ENCODE data around the gene ALOX5AP. TPM values are rescaled to one million over a fixed set of nuclear protein-coding genes. Genes with fewer than 3 reads are reported as not detected.
"Not testable (repeated sequence)": the region's sequence is repeated elsewhere in the genome, so short reads cannot be mapped to it uniquely, and the experiment has no call there.

ALOX5AP gene
- total RNA-seq, 2 experiments from 2014 or later = 230 to 238 TPM

DNA sequence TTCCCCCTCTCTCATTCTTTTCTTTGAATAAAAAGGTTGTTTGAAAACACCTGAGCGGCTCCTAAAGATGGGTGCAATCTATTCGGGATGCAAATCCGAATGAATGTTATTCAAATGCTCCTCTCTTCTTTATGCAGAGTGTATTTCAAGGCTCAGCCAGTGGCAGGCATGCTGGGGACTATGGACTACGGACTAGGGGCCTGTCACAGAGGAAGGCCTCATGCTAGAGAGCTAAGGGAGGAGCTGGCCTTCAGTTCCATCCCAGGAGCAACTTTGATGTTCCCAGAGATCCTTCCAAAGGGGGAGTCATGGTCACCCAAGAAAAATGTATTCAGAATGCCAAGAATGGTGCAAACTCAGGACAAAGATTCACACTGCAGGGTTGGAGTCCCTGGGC lies 9.3 kb downstream of the ALOX5AP start:
- Mint-ChIP-seq H3K4me3 (no peak overlapping the region), H3K27me3 (no peaks in the 10 kb centered on the region), H3K4me1 (peaks cover 63% of the 10 kb centered on the region), H3K9me3 (peaks cover 3% of the 10 kb centered on the region), H3K27ac (peak overlapping the region; percentile 92), H3K36me3 (ENCODE audit: low read depth) (peaks cover 78% of the 10 kb centered on the region)
- DNase-seq = no peak
- CTCF ChIA-PET = no interaction called here
- POLR2A ChIA-PET = interaction anchor here (0.7 to 2.6 kb wide), 11 partner anchors 9 to 368 kb away, joined by 3 to 25 read pairs (median 4); partner anchors contain the start of genes ALOX5AP, HMGB1 and USPL1

DNA sequence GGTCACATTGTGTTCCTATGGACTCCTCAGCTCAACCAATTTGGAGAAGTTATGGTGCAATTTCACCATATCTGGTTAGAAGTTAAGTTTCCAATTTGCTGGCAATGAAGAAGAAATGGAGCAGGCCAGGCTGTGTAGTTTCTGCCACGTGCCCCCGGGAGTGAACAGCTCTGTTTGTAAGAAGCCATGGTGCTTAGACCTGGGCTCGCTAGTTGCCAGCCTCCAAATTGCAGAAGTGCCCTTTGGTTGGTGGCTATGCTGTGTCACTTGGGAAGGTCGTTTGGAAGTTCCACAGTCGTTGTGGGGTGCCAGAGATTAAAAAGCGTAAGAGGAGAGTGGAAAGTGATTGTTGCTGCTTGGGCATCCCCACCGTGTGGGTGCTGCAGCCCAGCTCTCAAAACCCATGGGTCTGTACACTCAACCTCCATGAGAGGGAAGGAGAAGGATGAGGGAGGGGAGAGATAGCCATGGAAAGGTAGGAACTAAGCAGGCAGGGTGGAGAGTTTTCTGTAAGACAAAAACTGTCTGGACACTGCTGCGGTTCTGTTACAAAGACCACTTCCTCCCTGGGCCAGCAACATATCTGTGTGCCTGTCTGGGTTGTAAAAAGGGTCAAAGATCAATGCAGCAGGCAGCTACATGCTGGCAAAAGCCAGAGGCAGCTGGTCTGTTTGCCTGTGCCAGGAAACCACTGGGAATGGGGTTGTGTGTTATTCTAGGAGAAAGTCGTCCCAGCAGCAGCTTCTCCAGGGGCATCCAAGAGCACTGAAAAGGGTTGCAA lies 10.8 kb downstream of the ALOX5AP start:
- Mint-ChIP-seq H3K27me3 (no peaks in the 10 kb centered on the region), H3K4me1 (peaks cover 67% of the 10 kb centered on the region), H3K4me3 (no peak overlapping the region), H3K27ac (no peak overlapping the region), H3K9me3 (peaks cover 9% of the 10 kb centered on the region), H3K36me3 (ENCODE audit: low read depth) (peaks cover 85% of the 10 kb centered on the region)
- ChIA-PET POLR2A (interaction anchor here (1.1 to 1.6 kb wide), 4 partner anchors 9 to 28 kb away, joined by 3 to 6 read pairs (median 4); no protein-coding TSS in a partner anchor), CTCF (interaction anchor here (1.5 to 1.6 kb wide), 2 partner anchors 9 to 51 kb away, joined by 4 to 5 read pairs; no protein-coding TSS in a partner anchor)
- no peak for DNase-seq

DNA sequence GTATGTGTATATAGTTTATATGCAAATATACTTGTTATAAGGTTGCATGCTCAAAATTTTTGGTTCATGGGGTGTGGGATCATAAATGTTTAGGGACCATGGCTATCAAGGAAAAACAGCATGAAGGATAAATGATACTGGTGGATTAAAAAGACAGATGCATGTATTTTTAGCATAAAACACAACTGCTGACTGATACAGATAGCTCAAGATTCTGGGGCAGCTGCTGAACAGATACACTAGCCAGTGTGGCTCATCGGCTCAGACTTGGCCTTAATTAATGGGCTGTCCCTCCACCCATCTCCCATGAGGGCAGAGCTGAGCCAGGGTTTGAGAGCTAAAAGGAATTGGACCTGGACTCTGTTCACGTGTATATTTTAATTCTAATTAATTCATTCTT lies 11.4 kb downstream of the ALOX5AP start:
- Mint-ChIP-seq H3K9me3 (peaks cover 11% of the 10 kb centered on the region), H3K4me1 (peaks cover 72% of the 10 kb centered on the region), H3K36me3 (ENCODE audit: low read depth) (peaks cover 91% of the 10 kb centered on the region), H3K4me3 (no peak overlapping the region), H3K27ac (no peak overlapping the region), H3K27me3 (no peaks in the 10 kb centered on the region)
- ChIA-PET CTCF (interaction anchor here (1.5 to 1.6 kb wide), 2 partner anchors 10 to 50 kb away, joined by 4 to 5 read pairs; no protein-coding TSS in a partner anchor), POLR2A (interaction anchor here (1.5 to 1.6 kb wide), 2 partner anchors 10 to 27 kb away, joined by 5 to 6 read pairs; no protein-coding TSS in a partner anchor)
- no peak for DNase-seq

DNA sequence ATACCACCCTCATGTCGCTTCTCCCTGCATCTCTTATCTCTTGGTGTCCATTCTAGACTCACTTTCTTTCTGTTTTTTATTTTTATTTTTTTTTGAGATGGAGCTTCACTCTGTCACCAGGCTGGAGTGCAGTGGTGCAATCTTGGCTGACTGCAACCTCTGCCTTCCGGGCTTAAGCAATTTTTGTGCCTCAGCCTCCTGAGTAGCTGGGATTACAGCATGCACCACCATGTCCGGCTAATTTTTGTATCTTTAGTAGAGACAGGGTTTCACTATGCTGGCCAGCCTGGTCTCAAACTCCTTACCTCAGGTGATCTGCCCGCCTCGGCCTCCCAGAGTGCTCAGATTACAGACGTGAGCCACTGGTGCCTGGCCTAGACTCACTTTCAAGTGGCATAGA lies 12.5 kb downstream of the ALOX5AP start:
- H3K27me3 Mint-ChIP-seq, CTCF ChIA-PET, H3K27ac Mint-ChIP-seq, DNase-seq, H3K4me3 Mint-ChIP-seq, POLR2A ChIA-PET: not testable (repeated sequence)
- Mint-ChIP-seq H3K9me3 (peaks cover 11% of the 10 kb centered on the region), H3K36me3 (ENCODE audit: low read depth) (peaks cover 95% of the 10 kb centered on the region), H3K4me1 (peaks cover 72% of the 10 kb centered on the region)

DNA sequence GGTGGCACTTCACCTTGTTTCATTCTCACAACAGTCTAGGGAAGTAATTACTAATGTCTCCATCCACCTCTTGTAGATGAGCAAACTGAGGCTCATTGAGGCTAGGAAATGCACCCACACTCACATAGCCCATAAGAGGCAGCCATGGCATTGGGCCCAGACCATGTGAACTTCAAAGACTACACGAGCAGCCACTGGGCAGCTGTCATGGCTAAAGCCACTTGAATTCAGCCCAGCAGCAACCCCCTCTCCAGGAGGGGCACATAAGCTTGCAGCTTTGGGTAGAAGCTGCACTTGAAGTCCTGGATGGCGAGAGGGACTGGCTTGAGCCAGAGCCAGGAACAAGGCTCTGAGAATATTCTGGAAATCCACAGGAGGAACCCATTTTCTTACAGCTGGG lies 13.4 kb downstream of the ALOX5AP start:
- ChIA-PET CTCF (interaction anchor here (0.8 kb wide), 1 partner anchor 62 kb away, joined by 3 read pairs; no protein-coding TSS in a partner anchor), POLR2A (interaction anchor here (1.1 kb wide), 1 partner anchor 8 kb away, joined by 4 read pairs; no protein-coding TSS in a partner anchor)
- no peak overlapping the region for H3K27ac Mint-ChIP-seq
- H3K36me3 Mint-ChIP-seq (ENCODE audit: low read depth) = peaks cover 95% of the 10 kb centered on the region
- H3K4me1 Mint-ChIP-seq = peaks cover 63% of the 10 kb centered on the region
- no peak for DNase-seq
- H3K9me3 Mint-ChIP-seq = peaks cover 11% of the 10 kb centered on the region
- no peak overlapping the region for H3K4me3 Mint-ChIP-seq
- no peaks in the 10 kb centered on the region for H3K27me3 Mint-ChIP-seq

DNA sequence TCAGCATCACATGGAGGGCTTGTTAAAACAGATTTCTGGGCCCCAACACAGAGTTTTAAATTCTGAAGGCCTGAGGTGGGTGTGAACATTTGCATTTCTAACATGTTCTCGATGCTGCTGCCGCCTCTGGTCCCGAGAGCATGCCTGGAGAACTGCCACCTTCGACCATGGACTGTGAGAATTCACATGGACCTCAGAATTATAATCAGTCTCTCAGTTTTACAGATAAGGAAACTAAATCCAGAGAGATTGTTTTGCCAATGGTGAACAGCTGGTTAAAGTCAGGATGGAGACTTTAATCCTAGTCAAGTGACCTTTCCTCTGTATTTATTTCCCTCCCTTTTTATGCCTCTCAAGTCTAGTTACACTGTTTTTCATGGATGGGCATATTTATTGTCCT lies 14.7 kb downstream of the ALOX5AP start:
- H3K9me3 Mint-ChIP-seq = peaks cover 11% of the 10 kb centered on the region
- no peak for DNase-seq
- peaks cover 88% of the 10 kb centered on the region for H3K36me3 Mint-ChIP-seq (ENCODE audit: low read depth)
- no peak overlapping the region for H3K27ac Mint-ChIP-seq
- POLR2A ChIA-PET = interaction anchor here (1.0 kb wide), 1 partner anchor 12 kb away, joined by 3 read pairs; no protein-coding TSS in a partner anchor
- peaks cover 50% of the 10 kb centered on the region for H3K4me1 Mint-ChIP-seq
- CTCF ChIA-PET = no interaction called here
- H3K27me3 Mint-ChIP-seq = no peaks in the 10 kb centered on the region
- H3K4me3 Mint-ChIP-seq = no peak overlapping the region

DNA sequence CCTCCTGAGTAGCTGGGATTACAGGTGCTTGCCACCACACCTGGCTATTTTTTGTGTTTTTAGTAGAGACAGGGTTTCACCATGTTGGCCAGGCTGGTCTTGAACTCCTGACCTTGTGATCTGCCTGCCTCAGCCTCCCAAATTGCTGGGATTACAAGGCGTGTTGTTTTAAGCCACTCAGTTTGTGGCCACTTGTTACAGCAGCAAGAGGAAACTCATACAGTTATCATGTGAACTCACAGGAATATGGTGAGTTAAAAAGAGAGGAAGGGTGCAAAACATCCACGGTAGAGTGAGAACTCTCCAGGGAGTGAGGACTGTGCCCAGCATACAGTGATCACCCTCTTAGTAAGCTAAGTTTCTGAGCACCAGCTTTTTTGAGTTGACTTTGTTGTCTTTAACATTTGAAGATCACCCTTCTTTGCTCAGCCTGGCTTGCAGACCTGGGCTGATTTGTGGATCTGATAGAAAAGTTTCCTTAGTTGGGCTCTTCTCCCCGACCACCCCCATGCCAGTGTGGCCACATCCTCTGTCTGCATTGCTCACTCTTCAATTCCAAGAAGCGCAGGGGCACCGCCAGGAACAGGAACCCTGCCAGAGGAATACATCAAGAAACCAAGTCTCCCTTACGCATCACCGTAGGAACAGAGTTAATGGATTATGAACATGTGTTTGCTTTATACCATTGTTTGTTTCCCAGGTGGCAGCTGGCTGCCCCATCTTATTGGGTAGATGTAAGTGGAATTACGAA lies 16.0 kb downstream of the ALOX5AP start:
- no peak for DNase-seq
- no peaks in the 10 kb centered on the region for H3K27me3 Mint-ChIP-seq
- H3K27ac Mint-ChIP-seq = no peak overlapping the region
- peaks cover 82% of the 10 kb centered on the region for H3K36me3 Mint-ChIP-seq (ENCODE audit: low read depth)
- H3K9me3 Mint-ChIP-seq = peaks cover 11% of the 10 kb centered on the region
- POLR2A ChIA-PET = interaction anchor here (1.0 to 3.0 kb wide), 2 partner anchors 12 to 13 kb away, joined by 3 to 18 read pairs; no protein-coding TSS in a partner anchor
- H3K4me3 Mint-ChIP-seq = no peak overlapping the region
- H3K4me1 Mint-ChIP-seq = peaks cover 36% of the 10 kb centered on the region
- CTCF ChIA-PET = no interaction called here

DNA sequence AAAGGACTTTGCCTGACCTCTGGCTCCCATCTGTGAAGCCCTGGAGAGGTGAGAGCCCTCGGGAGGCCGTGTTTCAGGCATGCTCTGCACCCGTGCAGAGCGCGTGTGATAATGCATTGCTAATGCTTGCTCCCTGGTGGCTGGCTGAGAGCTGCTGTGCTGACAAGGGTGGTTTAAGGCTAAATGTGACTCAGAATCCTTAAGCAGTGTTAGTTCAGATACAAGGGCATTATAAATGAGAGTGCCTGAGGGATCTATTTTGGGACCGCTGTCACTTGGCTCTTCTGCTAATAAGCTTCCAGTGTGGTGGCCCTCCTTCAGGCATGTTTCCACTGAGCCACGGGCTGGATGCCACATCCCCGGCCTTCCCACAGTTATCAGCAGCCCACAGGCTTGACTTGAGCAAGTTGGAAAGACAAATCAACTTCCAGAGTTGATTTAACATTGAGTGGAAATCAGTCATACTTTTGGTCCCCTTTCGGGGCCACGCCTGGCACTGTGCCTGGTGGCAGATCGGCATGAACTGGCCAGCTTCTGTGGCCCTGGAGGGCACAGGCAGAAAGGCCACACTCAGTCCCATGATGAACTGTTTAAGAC lies 17.0 kb downstream of the ALOX5AP start:
- Mint-ChIP-seq H3K27ac (no peak overlapping the region), H3K4me1 (peaks cover 32% of the 10 kb centered on the region), H3K4me3 (no peak overlapping the region), H3K36me3 (ENCODE audit: low read depth) (peaks cover 78% of the 10 kb centered on the region), H3K9me3 (peaks cover 11% of the 10 kb centered on the region), H3K27me3 (no peaks in the 10 kb centered on the region)
- DNase-seq = no peak
- ChIA-PET CTCF (interaction anchor here (1.2 to 1.6 kb wide), 2 partner anchors 11 to 14 kb away, joined by 3 to 5 read pairs; no protein-coding TSS in a partner anchor), POLR2A (interaction anchor here (0.9 to 3.0 kb wide), 4 partner anchors 13 to 134 kb away, joined by 3 to 18 read pairs (median 4); no protein-coding TSS in a partner anchor)

DNA sequence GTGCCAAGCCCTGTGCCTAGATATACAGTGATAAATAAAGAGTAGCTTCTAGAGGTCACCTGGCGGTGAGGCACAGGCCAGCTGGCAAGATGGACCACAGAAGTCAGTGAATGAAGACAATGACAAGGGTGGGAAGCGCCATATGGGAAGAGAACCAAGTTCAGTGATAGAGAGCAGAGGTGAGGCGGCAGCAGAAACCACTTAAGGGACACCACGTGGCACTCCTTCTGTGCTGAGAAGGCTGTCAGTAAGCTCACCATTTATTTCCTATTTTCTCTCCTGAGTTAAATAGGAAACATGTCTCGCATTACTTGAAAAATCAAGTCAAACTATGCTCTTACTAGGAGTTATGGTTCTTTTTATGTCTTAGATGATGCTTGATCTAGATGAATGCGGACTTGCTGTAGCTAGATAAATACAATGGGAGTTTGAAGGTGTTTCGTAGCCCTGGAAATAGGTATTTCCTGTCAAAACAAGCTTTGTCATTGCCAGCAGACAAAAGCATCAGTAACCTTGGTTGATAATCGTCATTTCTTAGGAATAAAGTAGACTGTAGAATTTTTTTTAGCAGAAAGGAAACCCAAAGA lies 17.8 kb downstream of the ALOX5AP start:
- H3K36me3 Mint-ChIP-seq (ENCODE audit: low read depth) = peaks cover 78% of the 10 kb centered on the region

DNA sequence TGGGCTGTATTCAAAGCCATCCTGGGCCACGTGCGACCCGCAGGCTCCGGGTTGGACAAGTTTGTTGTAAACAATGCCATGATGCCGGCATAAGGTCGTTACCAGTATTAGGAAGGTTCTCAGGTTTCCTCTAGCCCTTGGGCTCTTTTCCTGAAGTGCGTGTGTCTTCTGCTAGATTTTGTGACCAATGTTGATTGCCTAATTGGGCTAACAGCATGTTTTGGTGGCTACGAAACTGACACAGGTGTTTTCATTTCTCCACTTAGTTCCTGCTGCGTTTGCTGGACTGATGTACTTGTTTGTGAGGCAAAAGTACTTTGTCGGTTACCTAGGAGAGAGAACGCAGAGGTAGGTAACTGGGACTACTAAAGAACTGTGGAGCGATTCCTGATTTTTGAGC lies 20.3 kb downstream of the ALOX5AP start:
- peaks cover 77% of the 10 kb centered on the region for H3K36me3 Mint-ChIP-seq (ENCODE audit: low read depth)
- H3K9me3 Mint-ChIP-seq = peaks cover 2% of the 10 kb centered on the region
- no peaks in the 10 kb centered on the region for H3K27me3 Mint-ChIP-seq
- DNase-seq = no peak
- H3K4me1 Mint-ChIP-seq = peaks cover 18% of the 10 kb centered on the region
- H3K4me3 Mint-ChIP-seq = no peak overlapping the region
- no peak overlapping the region for H3K27ac Mint-ChIP-seq
- POLR2A ChIA-PET = interaction anchor here (0.6 to 1.6 kb wide), 2 partner anchors 11 to 438 kb away, joined by 3 to 4 read pairs; no protein-coding TSS in a partner anchor
- CTCF ChIA-PET = interaction anchor here (0.7 kb wide), 1 partner anchor 11 kb away, joined by 3 read pairs; no protein-coding TSS in a partner anchor

More for the DNA sequence above, 17.8 kb downstream of the ALOX5AP start:
- no peaks in the 10 kb centered on the region for H3K27me3 Mint-ChIP-seq
- no peak for DNase-seq
- H3K9me3 Mint-ChIP-seq = peaks cover 11% of the 10 kb centered on the region
- ChIA-PET POLR2A (interaction anchor here (0.7 to 3.0 kb wide), 7 partner anchors 14 to 136 kb away, joined by 3 to 18 read pairs (median 3); partner anchors contain the start of gene USPL1), CTCF (interaction anchor here (1.1 to 1.6 kb wide), 3 partner anchors 9 to 13 kb away, joined by 3 to 5 read pairs (median 4); no protein-coding TSS in a partner anchor)
- peaks cover 32% of the 10 kb centered on the region for H3K4me1 Mint-ChIP-seq
- H3K27ac Mint-ChIP-seq = no peak overlapping the region
- H3K4me3 Mint-ChIP-seq = no peak overlapping the region

DNA sequence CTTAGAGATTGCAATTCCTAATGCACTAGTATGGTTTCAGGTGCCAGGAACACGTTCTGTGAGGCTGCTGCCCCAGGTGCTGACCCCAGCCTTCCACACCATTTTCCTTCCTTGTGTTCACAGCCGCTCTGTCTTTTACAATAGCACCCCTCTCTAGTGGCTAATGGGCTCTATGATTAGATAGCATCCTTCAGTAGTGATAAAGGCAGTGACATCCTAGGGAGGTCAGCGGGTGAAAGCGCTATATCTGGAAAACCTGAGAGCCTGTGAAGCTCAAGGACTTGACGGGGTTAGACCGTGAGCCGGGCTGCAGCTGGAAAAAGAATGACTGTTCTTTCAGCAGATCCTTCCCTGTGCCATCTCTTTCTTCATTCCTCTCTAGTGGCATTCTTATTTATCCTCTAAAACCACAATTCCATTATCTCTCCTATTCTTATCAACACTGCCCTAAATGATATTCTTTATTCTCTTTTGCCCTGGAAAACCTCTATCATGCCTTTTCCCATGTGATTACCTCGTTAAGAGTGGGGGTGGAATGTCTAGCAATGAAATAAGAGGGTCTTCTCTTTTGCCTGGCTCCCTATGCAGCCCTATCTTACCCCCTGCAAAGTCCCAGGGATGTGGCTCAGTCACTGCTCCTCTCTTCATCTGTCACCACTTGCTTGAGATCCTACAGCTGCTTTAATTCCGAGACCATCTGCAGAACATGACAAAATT lies 21.8 kb downstream of the ALOX5AP start:
- H3K4me3 Mint-ChIP-seq = no peak overlapping the region
- no peak overlapping the region for H3K27ac Mint-ChIP-seq
- CTCF ChIA-PET = no interaction called here
- H3K9me3 Mint-ChIP-seq = no peaks in the 10 kb centered on the region
- H3K36me3 Mint-ChIP-seq (ENCODE audit: low read depth) = peaks cover 77% of the 10 kb centered on the region
- no peaks in the 10 kb centered on the region for H3K27me3 Mint-ChIP-seq
- no peak for DNase-seq
- POLR2A ChIA-PET = no interaction called here
- peaks cover 3% of the 10 kb centered on the region for H3K4me1 Mint-ChIP-seq

DNA sequence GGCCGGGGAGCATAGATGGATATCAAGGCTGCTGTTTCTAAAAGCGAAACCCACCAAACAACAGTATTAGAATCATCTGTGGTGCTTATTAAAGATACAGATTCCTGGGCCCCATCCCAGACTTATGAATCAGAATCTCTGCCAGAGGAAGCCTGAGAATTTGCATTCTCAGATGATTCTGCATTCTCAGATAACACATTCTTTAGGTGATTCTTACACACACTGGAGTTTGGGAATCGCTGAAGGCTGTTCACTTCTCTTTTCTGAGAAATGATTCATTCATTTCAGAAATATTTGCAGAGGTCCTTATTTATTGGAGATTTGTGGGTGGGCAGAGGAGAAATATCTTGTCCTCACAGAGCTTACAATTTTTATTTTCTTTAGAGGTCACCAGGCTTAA lies 24.4 kb downstream of the ALOX5AP start:
- Mint-ChIP-seq H3K27me3 (no peaks in the 10 kb centered on the region), H3K27ac (no peak overlapping the region), H3K9me3 (no peaks in the 10 kb centered on the region), H3K4me3 (no peak overlapping the region), H3K36me3 (ENCODE audit: low read depth) (peaks cover 83% of the 10 kb centered on the region), H3K4me1 (peaks cover 9% of the 10 kb centered on the region)
- ChIA-PET CTCF (no interaction called here), POLR2A (no interaction called here)
- DNase-seq = no peak

Measured in activated CD4-positive, alpha-beta memory T cell treated with anti-CD3 and anti-CD28 coated beads, Interleukin-2, amount 10 ng/mL, durations not matched to agents 7 days and 5 days (primary cell).